Ureter (tissue), 1 donor: ENCODE data around the gene FSD2. TPM values are rescaled to one million over a fixed set of nuclear protein-coding genes. Genes with fewer than 3 reads are reported as not detected.
"Not testable (repeated sequence)": the region's sequence is repeated elsewhere in the genome, so short reads cannot be mapped to it uniquely, and the experiment has no call there.

ENCODE experiments used
- DNase-seq: peaks from one replicate; pipeline ENCODE4 v3.0.0-alpha.2; 2020; ENCODE audit warnings: low spot score
- total RNA-seq: library from RNA; stranded (reverse); gene quantifications from one replicate; pipeline ENCODE4 v1.2.4, GENCODE V29; 2023
- donor health status: DM: yes; HTN: yes; CAD: no.

Gene FSD2
- total RNA-seq, 1 donor from 2014 or later, result not detected

GRCh38 chr15:82830427-82831173, 24.7 kb upstream of the FSD2 start:
- DNase-seq, result no peak

- DNase-seq, result no peak
Measured at GRCh38 chr15:82829234-82829633, 23.4 kb upstream of the FSD2 start.

GRCh38 chr15:82828075-82828474, 22.2 kb upstream of the FSD2 start:
- DNase-seq, result no peak

GRCh38 chr15:82823049-82823448, 17.2 kb upstream of the FSD2 start:
- no peak for DNase-seq

GRCh38 chr15:82821851-82822250, 16.0 kb upstream of the FSD2 start:
- not testable (repeated sequence) for DNase-seq

GRCh38 chr15:82821396-82821795, 15.5 kb upstream of the FSD2 start:
- DNase-seq, result not testable (repeated sequence)

GRCh38 chr15:82820128-82820527, 14.3 kb upstream of the FSD2 start:
- DNase-seq, result no peak

GRCh38 chr15:82812994-82813393, 7.1 kb upstream of the FSD2 start:
- DNase-seq, result no peak

GRCh38 chr15:82810890-82811426, 5.1 kb upstream of the FSD2 start:
- DNase-seq, result no peak

- DNase-seq, result no peak
Measured at GRCh38 chr15:82810061-82810889, 4.4 kb upstream of the FSD2 start.

- DNase-seq, result peak; percentile 99
Measured at GRCh38 chr15:82809308-82810060, 3.6 kb upstream of the FSD2 start, which contains the start of gene WHAMM. TSS of gene WHAMM (plus strand) at chr15:82809628. CDS start at chr15:82809727, 99 bp downstream.

GRCh38 chr15:82808634-82809041, 2.8 kb upstream of the FSD2 start:
- DNase-seq, result no peak

GRCh38 chr15:82807920-82808633, 2.2 kb upstream of the FSD2 start:
- no peak for DNase-seq

GRCh38 chr15:82804575-82804949, 1.3 kb downstream of the FSD2 start:
- DNase-seq, result no peak

- DNase-seq, result no peak
Measured at GRCh38 chr15:82803793-82804574, 1.9 kb downstream of the FSD2 start.

GRCh38 chr15:82802497-82802896, 3.4 kb downstream of the FSD2 start:
- DNase-seq, result no peak

GRCh38 chr15:82799183-82799841, 6.6 kb downstream of the FSD2 start:
- DNase-seq, result no peak

GRCh38 chr15:82798531-82799166, 7.2 kb downstream of the FSD2 start:
- DNase-seq, result no peak

- DNase-seq, result no peak
Measured at GRCh38 chr15:82798104-82798503, 7.8 kb downstream of the FSD2 start.
